Ovary (tissue), 9 donors: ENCODE results near the gene CACNG1. TPM values are rescaled to one million over a fixed set of nuclear protein-coding genes. Genes with fewer than 3 reads are reported as not detected.

Source experiments
- DNase-seq, 5 donors: peaks; one replicate each; pipeline ENCODE4 v3.0.0-alpha.2; 2019 to 2020
- H3K27ac ChIP-seq, 2 donors: fragments of 200-600 bp; one replicate each; pipeline versions ENCODE4 v1.5.1 to v1.8.0; 2019 to 2022
- H3K27me3 ChIP-seq: fragments of 200-600 bp; one replicate; pipeline ENCODE4 v1.8.0; 2022
- H3K36me3 ChIP-seq: fragments of 200-600 bp; sonication (generic); one replicate; pipeline ENCODE4 v1.5.1; 2019
- H3K4me1 ChIP-seq: one replicate; pipeline ENCODE4 v1.8.1; 2013; ENCODE audit warnings: mild to moderate bottlenecking, moderate library complexity; ENCODE audit not compliant: insufficient read depth
- H3K4me3 ChIP-seq: fragments of 200-600 bp; sonication (generic); one replicate; pipeline ENCODE4 v1.5.1; 2017
- H3K9me3 ChIP-seq, 2 donors: fragments of 200-600 bp in 1 of 2; sonication (generic) in 1 of 2; one replicate each; pipeline versions ENCODE4 v1.5.1 to v1.8.1; 2013 to 2019; ENCODE audit warnings: mild to moderate bottlenecking in 1 of 2, moderate library complexity in 1 of 2
- CTCF ChIP-seq, 3 donors: fragments of 450-650 bp in 2 of 3; fragments of 200-600 bp in 1 of 3; IDR thresholded peaks; one replicate each; pipeline versions ENCODE4 v1.5.1 to v1.8.0; 2016 to 2022; ENCODE audit warnings: antibody characterized with exemption in 3 of 3, mild to moderate bottlenecking in 1 of 3
- EP300 ChIP-seq: sonication (generic); formaldehyde crosslinking; IDR thresholded peaks from one replicate; pipeline ENCODE4 v1.6.1; 2017; ENCODE audit warnings: antibody characterized with exemption
- POLR2A ChIP-seq: fragments of 450-650 bp; IDR thresholded peaks from one replicate; pipeline ENCODE4 v1.6.1; 2017; ENCODE audit warnings: antibody characterized with exemption, mild to moderate bottlenecking, moderate library complexity
- WGBS, 3 donors: extraction: QIAGEN DNeasy Blood & Tissue Kit in 1 of 3; methylation state at CpG; one replicate each; pipeline versions ENCODE4 v1.1.5 to v1.1.7; 2013 to 2017; 5-methylcytosine and 5-hydroxymethylcytosine counted together
- intact Hi-C, 4 donors: fragments of 100-400 bp; cut with DNase I; formaldehyde crosslinking; loops; one replicate each; pipeline versions ENCODE4 v1.11.0 to v1.15.1; 2022 to 2023
- polyA plus RNA-seq, 2 donors: library from polyadenylated mRNA; stranded (reverse); fragments of 200-250 nt in 1 of 2; fragments of 350-450 nt in 1 of 2; fragmentation: Illumina TruSeq in 1 of 2; extraction: RNeasy Lipid Tissue Mini Kit (QIAGEN cat#74804) in 1 of 2; gene quantifications; one replicate each; pipeline ENCODE4 v1.2.3, GENCODE V29; 2013 to 2014
- total RNA-seq, 7 donors: library from RNA; depleted of rRNA in 2 of 7; stranded (reverse); fragments of >200 nt in 2 of 7; fragmentation: NEBNext Ultra II Directional in 3 of 7; extraction: Animal tissue kit (Norgen Biotek cat#: 25700) in 3 of 7; gene quantifications; one replicate each; pipeline versions ENCODE4 v1.1.0 to v1.2.4, GENCODE V29; 2016 to 2023
- donor health status: DM: no; HTN: no; CAD: no; lungs with moderate emphysema.
- donor health status: DM: no; HTN: no; CAD: no.
- donor health status: Bipolar disorder and iron deficiency.
- donor health status: DM: yes; HTN: yes; CAD: no.
- donor health status: DM: no; HTN: no; CAD: no.
- donor health status: DM: yes; HTN: yes; CAD: no.

The CACNG1 gene
- total and polyA plus RNA-seq, 9 donors, result 0.46 TPM; not detected in 8

GRCh38 chr17:67021196-67021595 is 23.2 kb upstream of the CACNG1 start:
- TF ChIP-seq EP300, result no peak
- TF ChIP-seq CTCF (IDR thresholded peaks at IDR 0.05), result no peak
- TF ChIP-seq POLR2A, result no peak
- no peak overlapping the region for H3K27ac ChIP-seq
- 87 to 92% (median 92%) methylated on average over 7 of the region's 7 CpGs for whole genome bisulfite sequencing, 3 donors

GRCh38 chr17:67021743-67022450 is 22.5 kb upstream of the CACNG1 start:
- Histone ChIP-seq H3K4me1 (no peaks in the 10 kb centered on the region), H3K9me3 (no peaks in the 10 kb centered on the region), H3K4me3 (no peak overlapping the region), H3K27ac (no peak overlapping the region), H3K27me3 (no peaks in the 10 kb centered on the region), H3K36me3 (no peaks in the 10 kb centered on the region)
- 83 to 90% (median 87%) methylated on average over 16 of the region's 16 CpGs for WGBS, 3 donors
- DNase-seq, result no peak
- TF ChIP-seq POLR2A (no peak), CTCF (IDR thresholded peaks at IDR 0.05) (no peak), EP300 (no peak)
- intact Hi-C loops, result no loop called here

More at GRCh38 chr17:67021196-67021595, 23.2 kb upstream of the CACNG1 start:
- DNase-seq, result no peak
- Histone ChIP-seq H3K4me1 (no peaks in the 10 kb centered on the region), H3K9me3 (no peaks in the 10 kb centered on the region), H3K27me3 (no peaks in the 10 kb centered on the region), H3K36me3 (no peaks in the 10 kb centered on the region), H3K4me3 (no peak overlapping the region)
- intact Hi-C loops, result no loop called here

GRCh38 chr17:67022451-67022810 is 21.9 kb upstream of the CACNG1 start:
- Histone ChIP-seq H3K4me3 (no peak overlapping the region), H3K27ac (no peak overlapping the region), H3K4me1 (no peaks in the 10 kb centered on the region), H3K9me3 (no peaks in the 10 kb centered on the region), H3K36me3 (no peaks in the 10 kb centered on the region), H3K27me3 (no peaks in the 10 kb centered on the region)
- TF ChIP-seq EP300 (no peak), POLR2A (no peak), CTCF (IDR thresholded peaks at IDR 0.05) (no peak)
- WGBS, 3 donors, result 85 to 93% (median 89%) methylated on average over 12 of the region's 12 CpGs
- no peak for DNase-seq
- intact Hi-C loops, result no loop called here

GRCh38 chr17:67024736-67025135 is 19.6 kb upstream of the CACNG1 start:
- H3K4me3 ChIP-seq, result no peak overlapping the region
- no peak for TF ChIP-seq POLR2A
- TF ChIP-seq CTCF (IDR thresholded peaks at IDR 0.05), result no peak
- TF ChIP-seq EP300, result no peak
- H3K27me3 ChIP-seq, result no peaks in the 10 kb centered on the region
- no peaks in the 10 kb centered on the region for H3K9me3 ChIP-seq
- no peak overlapping the region for H3K27ac ChIP-seq
- DNase-seq, result no peak
- H3K36me3 ChIP-seq, result no peaks in the 10 kb centered on the region
- WGBS, 3 donors, result 84 to 95% (median 89%) methylated on average over 17 of the region's 17 CpGs
- no peaks in the 10 kb centered on the region for H3K4me1 ChIP-seq
- intact Hi-C loops, result no loop called here
